GM21737 (cell line): ENCODE results near the gene LAYN.

Source experiments
- ATAC-seq: cut with Tn5 transposase; IDR thresholded peaks from one replicate; pipeline ENCODE4 v1.9.1; 2021; ENCODE audit warnings: mild to moderate bottlenecking, moderate library complexity; ENCODE audit not compliant: unreplicated experiment

LAYN gene

GRCh38 chr11:111531136-111531535 is 9.4 kb upstream of the LAYN start:
- ATAC-seq = no peak

- no peak for ATAC-seq
Observed at GRCh38 chr11:111531687-111532364, 8.7 kb upstream of the LAYN start.

- ATAC-seq = no peak
Observed at GRCh38 chr11:111532365-111532709, 8.2 kb upstream of the LAYN start.

- ATAC-seq = no peak
Observed at GRCh38 chr11:111535281-111535680, 5.2 kb upstream of the LAYN start.

GRCh38 chr11:111537336-111537860 is 3.1 kb upstream of the LAYN start:
- no peak for ATAC-seq

GRCh38 chr11:111538407-111539114 is 2.0 kb upstream of the LAYN start:
- no peak for ATAC-seq

GRCh38 chr11:111539426-111540113 is 950 bp upstream of the LAYN start:
- no peak for ATAC-seq

GRCh38 chr11:111540937-111541253 is 375 bp downstream of the LAYN start:
- ATAC-seq = no peak

- ATAC-seq = no peak
Observed at GRCh38 chr11:111541254-111542061, 938 bp downstream of the LAYN start.

- no peak for ATAC-seq
Observed at GRCh38 chr11:111542606-111543275, 2.2 kb downstream of the LAYN start.

GRCh38 chr11:111548525-111548924 is 8.0 kb downstream of the LAYN start:
- ATAC-seq = no peak

GRCh38 chr11:111549196-111549868 is 8.8 kb downstream of the LAYN start:
- no peak for ATAC-seq

- no peak for ATAC-seq
Observed at GRCh38 chr11:111549869-111550203, 9.3 kb downstream of the LAYN start.

GRCh38 chr11:111550258-111550657 is 9.7 kb downstream of the LAYN start:
- ATAC-seq = no peak

- no peak for ATAC-seq
Observed at GRCh38 chr11:111554532-111554931, 14.0 kb downstream of the LAYN start.

- ATAC-seq = no peak
Observed at GRCh38 chr11:111555255-111555654, 14.7 kb downstream of the LAYN start.

GRCh38 chr11:111557425-111558111 is 17.0 kb downstream of the LAYN start:
- ATAC-seq = no peak

GRCh38 chr11:111559800-111560464 is 19.4 kb downstream of the LAYN start:
- no peak for ATAC-seq

- ATAC-seq = no peak
Observed at GRCh38 chr11:111560800-111561199, 20.3 kb downstream of the LAYN start.
